KMS-11 (cell line): Measurements from ENCODE around the gene KIF26A.
"Not testable (repeated sequence)": the region's sequence is repeated elsewhere in the genome, so short reads cannot be mapped to it uniquely, and the experiment has no call there.

Source experiments
- H2AFZ ChIP-seq: fragments of 200-600 bp; sonication (generic); 2 replicates; pipeline ENCODE4 v1.6.1; 2016; ENCODE audit warnings: antibody characterized with exemption, mixed run types, low read depth
- H3K27ac ChIP-seq: fragments of 200-600 bp; sonication (generic); 2 replicates; pipeline ENCODE4 v1.6.1; 2016; ENCODE audit warnings: mild to moderate bottlenecking, mixed run types
- H3K27me3 ChIP-seq: fragments of 200-600 bp; sonication (generic); 2 replicates; pipeline ENCODE4 v1.6.1; 2017; ENCODE audit warnings: mild to moderate bottlenecking, low read depth, mixed run types, moderate library complexity; ENCODE audit not compliant: insufficient read depth
- H3K36me3 ChIP-seq: fragments of 200-600 bp; sonication (generic); 2 replicates; pipeline ENCODE4 v1.6.1; 2017; ENCODE audit warnings: mild to moderate bottlenecking, mixed run types; ENCODE audit not compliant: insufficient read depth
- H3K4me1 ChIP-seq: fragments of 200-600 bp; sonication (generic); 2 replicates; pipeline ENCODE4 v1.6.1; 2016; ENCODE audit warnings: mild to moderate bottlenecking, low read depth, mixed run types; ENCODE audit not compliant: poor library complexity, severe bottlenecking
- H3K4me2 ChIP-seq: fragments of 200-600 bp; sonication (generic); 2 replicates; pipeline ENCODE4 v1.7.0; 2016; ENCODE audit warnings: mild to moderate bottlenecking, mixed run types
- H3K4me3 ChIP-seq: fragments of 200-600 bp; sonication (generic); IDR thresholded peaks from 2 replicates; pipeline ENCODE4 v1.6.1; 2017; ENCODE audit warnings: low read depth, low read length, mixed read lengths; ENCODE audit not compliant: insufficient read depth
- H3K79me2 ChIP-seq: fragments of 200-600 bp; sonication (generic); 2 replicates; pipeline ENCODE4 v1.6.1; 2016; ENCODE audit warnings: low read depth, mixed run types; ENCODE audit not compliant: insufficient read depth
- H3K9ac ChIP-seq: fragments of 200-600 bp; sonication (generic); 2 replicates; pipeline ENCODE4 v1.6.1; 2016; ENCODE audit warnings: mild to moderate bottlenecking, mixed run types
- H4K20me1 ChIP-seq: fragments of 200-600 bp; sonication (generic); 2 replicates; pipeline ENCODE4 v1.6.1; 2016; ENCODE audit warnings: mild to moderate bottlenecking, mixed run types; ENCODE audit not compliant: insufficient read depth
- CTCF ChIP-seq: fragments of 200-600 bp; sonication (generic); conservative IDR thresholded peaks from 2 replicates; pipeline ENCODE4 v1.6.1; 2017; ENCODE audit warnings: low read depth, mild to moderate bottlenecking, antibody characterized with exemption, low read length, moderate library complexity, mixed read lengths

KIF26A gene

GRCh38 chr14:104207142-104208014, 69.0 kb downstream of the KIF26A start:
- Histone ChIP-seq H4K20me1 (no peaks in the 10 kb centered on the region), H3K27me3 (peaks cover 7% of the 10 kb centered on the region; the same call in 1 of the 2 replicates), H3K4me1 (no peaks in the 10 kb centered on the region), H3K4me3 (no peak overlapping the region), H3K4me2 (no peak overlapping the region), H3K27ac (no peak overlapping the region), H2AFZ (no peak overlapping the region), H3K9ac (no peak overlapping the region), H3K36me3 (no peaks in the 10 kb centered on the region), H3K79me2 (no peaks in the 10 kb centered on the region)
- no peak for TF ChIP-seq CTCF

- not testable (repeated sequence) for H3K27me3 ChIP-seq, H3K27ac ChIP-seq, H3K36me3 ChIP-seq, H2AFZ ChIP-seq, H3K4me2 ChIP-seq, H3K4me3 ChIP-seq, H3K4me1 ChIP-seq, H3K9ac ChIP-seq, H3K79me2 ChIP-seq, H4K20me1 ChIP-seq
Observed at GRCh38 chr14:104208015-104208295, 69.6 kb downstream of the KIF26A start.

- not testable (repeated sequence) for H3K27me3 ChIP-seq, H2AFZ ChIP-seq, H3K79me2 ChIP-seq, H3K27ac ChIP-seq, H3K4me1 ChIP-seq, H3K4me3 ChIP-seq, H4K20me1 ChIP-seq, H3K4me2 ChIP-seq, H3K36me3 ChIP-seq, H3K9ac ChIP-seq
Observed at GRCh38 chr14:104208331-104208730, 69.9 kb downstream of the KIF26A start.

- not testable (repeated sequence) for H3K36me3 ChIP-seq, H3K4me3 ChIP-seq, H3K27ac ChIP-seq, H3K9ac ChIP-seq, H3K27me3 ChIP-seq, H4K20me1 ChIP-seq, H3K4me2 ChIP-seq, H3K4me1 ChIP-seq, H2AFZ ChIP-seq, H3K79me2 ChIP-seq
Observed at GRCh38 chr14:104209071-104209470, 70.7 kb downstream of the KIF26A start.

GRCh38 chr14:104209985-104210816, 71.8 kb downstream of the KIF26A start:
- Histone ChIP-seq H3K27me3 (peaks cover 7% of the 10 kb centered on the region; the same call in 1 of the 2 replicates), H3K27ac (no peak overlapping the region)

More at GRCh38 chr14:104209985-104210816, 71.8 kb downstream of the KIF26A start:
- Histone ChIP-seq H3K4me2 (no peak overlapping the region), H4K20me1 (no peaks in the 10 kb centered on the region), H3K36me3 (no peaks in the 10 kb centered on the region), H3K4me3 (no peak overlapping the region), H3K9ac (no peak overlapping the region), H3K79me2 (no peaks in the 10 kb centered on the region), H3K4me1 (no peaks in the 10 kb centered on the region), H2AFZ (no peak overlapping the region)
- no peak for TF ChIP-seq CTCF
